Airway epithelial cell (primary cell): Measurements from ENCODE around the gene SMARCAL1. TPM values are rescaled to one million over a fixed set of nuclear protein-coding genes. Genes with fewer than 3 reads are reported as not detected.

Experiments used
- total RNA-seq: library from RNA; depleted of rRNA; stranded (reverse); fragments of >200 nt; gene quantifications from 2 replicates; pipeline ENCODE4 v1.2.3, GENCODE V29; 2015

The SMARCAL1 gene
- 9.8 and 20.7 TPM in 2 replicates for total RNA-seq

DNA sequence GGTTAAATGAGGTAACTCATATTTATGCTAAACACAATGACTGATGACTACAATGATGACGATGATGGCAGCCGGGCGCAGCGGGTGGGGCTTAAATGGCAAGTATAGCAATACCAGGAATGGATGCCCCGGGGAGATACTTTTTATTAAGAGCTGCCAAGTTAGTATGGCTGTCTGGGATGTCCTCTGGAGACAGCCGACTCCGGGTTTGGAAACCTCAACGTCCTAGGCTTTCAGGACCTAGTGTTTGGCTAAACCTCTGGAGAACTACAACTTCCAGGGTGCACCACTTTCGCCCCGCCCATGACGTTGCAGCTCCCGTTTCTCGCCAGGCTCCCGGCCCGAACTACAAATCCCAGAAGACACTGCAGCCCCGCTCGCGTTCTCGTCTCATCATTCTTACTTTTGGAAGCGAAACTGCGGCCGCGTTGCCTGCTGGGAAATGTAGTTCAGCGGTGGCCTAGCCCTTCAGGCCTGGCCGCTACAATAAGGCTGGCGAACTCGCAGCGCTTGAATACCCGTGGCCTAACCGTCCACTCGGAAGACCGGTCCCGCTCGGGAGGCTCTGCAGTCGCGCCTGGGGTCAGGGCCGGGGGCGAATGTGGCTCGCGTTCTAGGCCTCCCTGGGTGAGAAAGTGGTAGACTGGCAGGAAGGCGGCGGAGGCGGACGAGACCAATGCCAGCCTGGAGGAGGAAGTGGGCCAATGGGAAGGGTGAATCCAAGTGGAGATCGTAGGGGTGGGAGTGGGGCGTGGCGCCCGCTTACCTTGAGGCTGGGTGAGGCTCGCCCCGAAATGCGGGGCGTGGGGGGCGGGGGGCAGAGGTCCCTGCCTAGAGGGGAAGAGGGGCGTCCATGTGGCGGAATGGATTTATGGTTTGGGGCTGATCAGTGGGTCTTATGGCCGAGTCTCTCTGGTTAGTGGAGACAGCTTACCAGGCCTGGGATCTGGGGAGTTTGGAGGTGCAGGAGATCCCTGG, at the start of gene SMARCAL1:
Gene SMARCAL1, plus strand, starts transcription at position 463 of the 978 bp plus-strand sequence. CDS start 2,221 bp downstream, outside the sequence.

DNA sequence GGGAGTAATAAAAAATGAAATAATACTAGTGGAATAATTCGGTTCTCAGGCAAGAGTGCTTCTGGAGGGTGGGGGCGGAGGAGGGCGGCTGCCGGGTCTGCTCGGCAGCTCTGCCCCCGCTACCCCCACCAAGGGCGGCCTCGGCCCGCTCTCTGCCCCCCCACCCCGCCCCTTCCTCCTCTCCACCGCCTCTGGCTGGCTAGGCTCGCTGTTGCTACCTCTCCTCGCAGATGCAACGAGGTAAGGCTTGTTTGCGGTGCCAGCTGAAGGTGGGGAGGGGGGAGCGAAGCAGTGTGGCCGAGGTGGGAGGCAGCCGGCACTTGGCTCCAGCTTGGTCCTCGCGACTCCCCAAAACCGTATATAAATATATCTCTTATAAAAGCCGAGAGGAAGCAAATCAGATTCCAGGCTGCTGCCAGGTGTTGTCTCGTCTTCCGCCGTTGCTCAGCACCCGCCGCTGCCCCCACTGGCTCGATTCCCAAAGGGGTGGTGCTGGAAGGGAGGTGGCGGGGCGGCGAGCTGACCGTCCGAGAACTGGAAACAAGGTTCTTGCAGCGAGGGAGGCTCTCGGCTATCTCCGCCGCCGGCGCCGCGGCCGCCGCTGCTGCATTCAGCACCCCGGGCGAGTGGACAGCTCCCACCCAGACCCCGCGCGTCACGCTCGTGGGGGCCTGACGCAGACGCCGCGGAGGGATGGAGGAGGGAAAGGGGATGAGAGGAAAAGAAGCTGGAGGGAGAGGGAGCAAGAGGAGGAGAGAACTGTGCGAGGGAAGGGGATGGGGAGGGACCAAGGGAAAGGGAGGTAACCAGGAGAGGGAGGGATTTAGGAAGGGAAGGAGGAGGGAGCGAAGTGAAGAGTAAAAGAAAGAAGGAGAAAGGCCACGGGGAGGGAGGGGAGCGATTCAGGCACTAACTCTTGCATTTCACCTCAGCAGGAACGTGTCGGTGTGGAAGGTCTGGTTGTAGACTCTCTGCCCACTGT, 40.3 kb upstream of the SMARCAL1 start, which contains the start of gene MARCHF4:
Gene MARCHF4, minus strand, starts transcription at position 763 of the 982 bp plus-strand sequence. CDS start 2,223 bp downstream, outside the sequence.

DNA sequence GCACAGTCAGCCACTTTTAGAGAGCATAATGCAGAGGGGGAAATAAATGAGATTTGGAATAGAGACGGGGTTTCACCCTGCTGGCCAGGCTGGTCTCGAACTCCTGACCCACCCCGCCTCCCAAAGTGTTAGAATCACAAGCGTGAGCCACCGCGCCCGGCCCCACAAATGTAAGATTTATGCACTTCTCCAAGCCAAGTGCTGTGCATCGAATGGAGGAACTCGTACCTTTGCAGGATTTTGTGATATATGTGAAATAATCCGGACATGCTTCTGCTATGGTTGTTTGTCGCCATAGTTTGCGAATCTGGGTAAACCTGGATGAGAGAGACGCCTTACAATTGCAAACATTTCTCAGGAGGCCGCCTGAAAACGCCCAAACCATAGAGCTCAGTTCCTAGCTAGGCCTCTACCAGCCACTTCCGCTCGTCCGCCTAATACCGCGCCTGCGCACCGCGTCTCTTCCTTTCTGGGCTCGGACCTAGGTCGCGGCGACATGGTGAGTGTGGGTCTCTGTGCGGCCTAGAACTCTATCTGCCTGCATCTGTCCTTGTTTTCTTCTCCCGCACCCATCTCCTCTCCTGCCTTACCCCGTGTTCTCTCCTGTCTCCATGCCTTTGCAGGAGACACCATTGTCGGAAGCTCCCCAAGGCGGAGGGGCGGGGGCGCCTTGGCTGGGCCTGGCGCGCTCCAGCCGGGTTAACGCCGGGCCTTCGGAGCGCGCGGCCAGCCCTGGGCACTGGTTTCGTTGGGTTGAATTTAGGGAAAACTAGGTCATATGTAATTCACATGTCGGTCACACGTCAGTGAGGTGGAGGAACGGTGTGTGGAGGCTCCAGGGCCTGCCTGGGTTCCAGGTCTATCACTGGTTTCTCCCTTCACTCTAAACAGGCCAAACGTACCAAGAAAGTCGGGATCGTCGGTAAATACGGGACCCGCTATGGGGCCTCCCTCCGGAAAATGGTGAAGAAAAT, 86.4 kb downstream of the SMARCAL1 start, which contains the start of gene RPL37A:
Gene RPL37A, plus strand, starts transcription at position 466 of the 974 bp plus-strand sequence. Its CDS starts 31 bp downstream, at position 497.

Other genes starting within 250 kb of the SMARCAL1 start
- 0.42 and 0.85 TPM in 2 replicates for gene MARCHF4, start 40.0 kb upstream of the SMARCAL1 start, total RNA-seq
- gene RPL37A, start 86.4 kb downstream of the SMARCAL1 start, total RNA-seq, result 1,851 and 2,193 TPM in 2 replicates
- gene IGFBP2, start 220.9 kb downstream of the SMARCAL1 start, total RNA-seq, result 643 and 678 TPM in 2 replicates